HG02870 (cell line): ENCODE results near the gene DNAJA1.

Source experiments
- ATAC-seq: cut with Tn5 transposase; IDR thresholded peaks from one replicate; pipeline ENCODE4 v1.9.1; 2021; ENCODE audit warnings: mild to moderate bottlenecking, moderate library complexity; ENCODE audit not compliant: unreplicated experiment

DNAJA1 gene

DNA sequence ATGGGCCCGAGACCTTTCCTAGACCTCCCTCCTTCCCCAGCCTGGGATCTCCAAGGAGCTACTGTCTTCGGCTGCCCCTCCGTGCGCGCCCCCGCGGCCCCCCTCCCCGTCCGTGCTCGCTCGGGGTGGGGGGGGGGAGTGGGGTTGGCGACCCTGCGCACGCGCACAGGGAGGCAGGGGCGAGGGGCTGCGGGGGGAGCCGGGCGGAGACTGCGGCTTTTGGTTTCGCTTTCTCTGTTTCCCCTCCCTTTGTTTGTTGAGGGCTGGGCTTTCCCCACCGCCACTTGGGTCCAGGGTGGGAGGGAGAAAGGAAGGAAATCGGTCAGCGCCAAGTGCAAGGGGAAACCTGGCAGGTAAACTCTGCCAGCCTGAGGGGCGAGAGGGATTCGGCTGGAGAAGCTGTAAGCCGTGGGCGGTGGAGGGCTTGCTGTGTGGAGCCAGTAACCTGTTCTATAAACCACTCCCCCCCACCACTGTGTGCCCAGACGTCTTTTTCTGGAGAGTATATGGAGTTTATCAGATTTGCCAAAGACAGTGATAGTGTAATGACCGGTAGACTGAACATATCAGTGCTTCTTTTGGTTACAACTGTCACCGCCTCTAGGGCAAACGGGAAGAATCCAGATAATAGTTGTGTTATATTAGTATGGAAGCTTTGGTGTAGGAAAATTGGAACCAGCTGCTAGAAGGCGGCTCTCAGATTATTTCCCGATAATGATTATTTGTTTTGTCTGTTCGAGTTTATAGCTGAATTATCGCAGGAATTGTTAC is 684 bp downstream of the DNAJA1 start:
- peak; percentile 36 for ATAC-seq

- ATAC-seq: no peak
These were observed 4.2 kb downstream of the DNAJA1 start for GRCh38 chr9:33029231-33029786.

DNA sequence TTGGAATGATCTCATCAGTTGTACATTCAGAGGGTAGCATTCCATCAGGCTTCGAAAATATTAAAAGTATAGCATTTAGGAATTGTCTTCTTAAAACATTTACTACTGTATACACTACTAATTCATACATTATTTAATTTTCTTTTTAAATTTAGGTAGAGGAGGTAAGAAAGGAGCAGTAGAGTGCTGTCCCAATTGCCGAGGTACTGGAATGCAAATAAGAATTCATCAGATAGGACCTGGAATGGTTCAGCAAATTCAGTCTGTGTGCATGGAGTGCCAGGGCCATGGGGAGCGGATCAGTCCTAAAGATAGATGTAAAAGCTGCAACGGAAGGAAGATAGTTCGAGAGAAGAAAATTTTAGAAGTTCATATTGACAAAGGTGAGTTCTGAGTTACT is 5.2 kb downstream of the DNAJA1 start:
- no peak for ATAC-seq

DNA sequence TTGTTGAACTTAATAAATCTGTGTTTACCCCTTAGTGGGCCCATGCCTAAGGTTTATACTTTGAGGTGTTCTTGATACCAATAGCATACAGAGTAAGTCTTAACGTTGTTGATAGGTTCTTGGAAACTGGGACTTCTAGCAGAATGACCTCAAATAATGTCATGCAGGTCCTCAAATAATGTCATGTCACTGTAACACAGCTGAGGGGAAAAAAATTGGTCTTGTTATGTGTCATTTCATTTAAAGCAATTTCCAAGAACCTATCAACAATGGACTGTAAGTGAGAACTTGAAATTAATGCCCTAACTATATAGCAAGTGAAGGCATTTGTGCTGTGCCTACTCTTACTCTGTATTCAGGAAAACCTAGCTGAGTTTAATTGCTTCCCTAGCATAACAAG is 7.2 kb downstream of the DNAJA1 start:
- ATAC-seq: no peak

- ATAC-seq: no peak
These were observed 7.8 kb downstream of the DNAJA1 start for GRCh38 chr9:33032865-33033264.

GRCh38 chr9:33040792-33041431 is 15.8 kb downstream of the DNAJA1 start:
- no peak for ATAC-seq

GRCh38 chr9:33041432-33042188 is 16.5 kb downstream of the DNAJA1 start:
- no peak for ATAC-seq

GRCh38 chr9:33042473-33042872 is 17.4 kb downstream of the DNAJA1 start:
- ATAC-seq: no peak

- ATAC-seq: no peak
These were observed 18.6 kb downstream of the DNAJA1 start for GRCh38 chr9:33043671-33044070.

GRCh38 chr9:33044162-33044673 is 19.1 kb downstream of the DNAJA1 start:
- peak; percentile 74 for ATAC-seq

DNA sequence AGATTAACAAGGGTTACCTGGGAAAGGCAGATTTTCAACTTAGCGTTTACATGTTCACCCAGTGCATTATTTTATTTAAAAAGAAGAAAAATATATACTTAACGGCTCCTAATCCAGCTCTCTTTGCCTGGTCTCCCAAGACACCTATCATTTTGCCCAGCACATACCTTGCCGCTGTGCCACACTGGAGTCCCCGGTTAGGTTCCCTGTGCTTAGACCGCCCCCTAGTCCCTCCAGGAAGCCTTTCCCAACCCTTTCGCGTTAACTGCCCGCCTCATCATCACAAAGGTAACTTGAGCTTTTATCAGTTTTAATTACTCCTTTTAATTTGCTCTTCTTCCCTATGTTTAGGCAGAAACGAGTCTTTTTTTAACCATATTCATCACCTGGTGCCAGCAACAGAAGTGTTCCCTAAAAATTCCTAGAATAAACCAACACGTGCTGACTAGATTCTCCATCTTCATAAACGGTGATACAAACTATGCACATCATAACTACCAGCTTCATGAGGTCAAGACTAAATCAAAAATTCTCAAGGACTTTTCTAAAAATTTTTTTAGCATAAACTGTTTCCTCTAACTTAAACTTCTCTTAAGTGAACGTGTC is 19.7 kb downstream of the DNAJA1 start:
- no peak for ATAC-seq

DNA sequence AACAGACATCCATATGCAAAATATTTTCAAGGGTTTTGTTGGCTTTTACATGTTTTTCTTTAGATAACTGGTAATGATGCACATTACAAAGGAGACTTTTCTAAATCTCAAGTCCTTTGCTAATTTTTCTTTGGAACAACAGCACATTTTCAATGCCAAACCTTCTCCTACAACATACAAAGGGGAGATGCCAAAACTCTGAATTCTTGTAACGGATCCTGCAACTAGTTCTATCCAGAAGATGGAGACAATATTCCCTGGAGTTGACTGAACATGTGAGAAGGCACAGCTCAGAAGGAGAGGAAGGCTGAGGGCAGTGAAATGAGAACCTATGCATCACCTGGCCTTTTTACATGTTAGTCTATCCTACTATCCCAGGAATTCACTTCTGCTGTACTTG is 21.0 kb downstream of the DNAJA1 start:
- ATAC-seq: no peak

DNA sequence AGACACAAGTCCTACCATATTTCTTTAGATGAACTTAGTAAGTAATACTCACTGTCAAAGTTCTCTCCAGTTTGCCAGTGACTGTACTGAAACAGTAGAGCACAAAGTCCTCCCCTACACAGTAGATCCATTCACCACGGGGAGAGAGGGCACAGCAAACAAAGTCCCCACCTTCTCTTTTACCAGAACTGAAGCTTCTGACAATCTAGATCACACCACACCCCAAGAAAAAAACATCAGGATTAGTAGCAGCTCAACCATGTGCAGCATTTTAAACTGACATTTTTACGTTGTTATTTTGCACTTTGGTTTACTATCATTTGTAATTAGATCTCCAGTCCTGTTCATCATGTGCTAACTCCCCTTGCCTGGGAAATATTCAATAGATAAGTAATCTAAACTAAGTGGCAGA is 23.0 kb downstream of the DNAJA1 start:
- ATAC-seq: no peak

DNA sequence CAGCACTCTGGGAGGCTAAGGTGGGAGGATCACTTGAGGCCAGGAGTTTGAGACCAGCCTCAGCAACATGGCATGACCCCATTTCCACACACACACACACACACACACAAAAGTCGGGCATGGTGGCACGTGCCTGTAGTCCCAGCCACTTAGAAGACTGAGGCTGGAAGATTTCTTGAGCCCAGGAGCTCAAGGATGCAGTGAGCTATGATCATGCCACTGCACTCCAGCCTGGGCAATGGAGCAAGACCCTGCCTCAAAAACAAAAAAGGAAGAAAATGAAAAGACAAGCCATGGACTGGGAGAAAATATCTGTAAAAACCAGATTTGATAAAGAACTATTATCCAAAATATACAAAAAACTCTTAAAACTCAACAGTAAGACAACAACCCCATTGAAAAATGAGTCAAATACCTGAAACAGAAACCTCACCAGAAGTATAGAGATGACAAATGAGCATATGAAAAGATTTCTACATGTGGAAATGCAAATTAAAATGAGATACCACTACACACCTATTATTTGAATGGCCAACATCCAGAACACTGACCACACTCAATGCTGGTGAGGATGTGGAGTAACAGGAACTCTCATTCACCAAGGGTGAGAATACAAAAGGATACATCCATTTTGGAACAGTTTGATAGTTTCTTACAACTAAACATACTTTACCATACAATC is 24.7 kb downstream of the DNAJA1 start:
- ATAC-seq: peak; percentile 90

GRCh38 chr9:33051144-33051543 is 26.1 kb downstream of the DNAJA1 start:
- no peak for ATAC-seq

GRCh38 chr9:33065157-33066076 is 40.3 kb downstream of the DNAJA1 start:
- peak; percentile 85 for ATAC-seq

GRCh38 chr9:33068991-33069390 is 43.9 kb downstream of the DNAJA1 start:
- no peak for ATAC-seq

GRCh38 chr9:33076046-33077004 is 51.3 kb downstream of the DNAJA1 start, which contains the start of gene SMU1:
SMU1 (minus strand) TSS chr9:33076674; CDS start chr9:33076608, 66 bp downstream.
- ATAC-seq: peak; percentile 99
